K562 (cell line): ENCODE data around the gene DKC1. TPM values are rescaled to one million over a fixed set of nuclear protein-coding genes. Genes with fewer than 3 reads are reported as not detected.

Experiments
- ELF1 ChIP-seq: fragments of 200-800 bp; sonication (Bioruptor generic); IDR thresholded peaks from 2 replicates; pipeline ENCODE4 v1.6.1; 2016; ENCODE audit warnings: missing genetic modification characterization, missing compliant biosample characterization
- ETV1 ChIP-seq: fragments of 450-650 bp; conservative IDR thresholded peaks from 2 replicates; pipeline ENCODE4 v1.6.1; 2016; ENCODE audit warnings: missing genetic modification characterization, control low read depth, low read depth, missing compliant biosample characterization
- GABPB2 ChIP-seq: fragments of 250-450 bp; sonication (Bioruptor Pico); conservative IDR thresholded peaks from 2 replicates; pipeline ENCODE4 v1.5.1; 2021; ENCODE audit warnings: mild to moderate bottlenecking
- NRF1 ChIP-seq, 2 experiments: fragments of 450-650 bp; IDR thresholded peaks in 1 of 2; conservative IDR thresholded peaks in 1 of 2; 2 replicates each; pipeline ENCODE4 v1.6.1; 2014; ENCODE audit warnings: mild to moderate bottlenecking in 2 of 2
- RBM34 ChIP-seq: fragments of 200-400 bp; formaldehyde crosslinking; IDR thresholded peaks from 2 replicates; pipeline ENCODE4 v1.6.1; 2018; ENCODE audit warnings: low read length, borderline replicate concordance; ENCODE audit not compliant: insufficient read depth
- RHOXF2B ChIP-seq: fragments of 250-450 bp; sonication (Bioruptor Pico); conservative IDR thresholded peaks from 2 replicates; pipeline ENCODE4 v1.5.1; 2021
- SPI1 ChIP-seq: IDR thresholded peaks from 2 replicates; pipeline ENCODE4 v1.6.1; 2011; ENCODE audit warnings: low read depth, low read length, control low read depth, borderline replicate concordance
- ZNF224 ChIP-seq: sonication (generic); formaldehyde crosslinking; IDR thresholded peaks from 2 replicates; pipeline ENCODE4 v1.8.0; 2022; ENCODE audit warnings: mild to moderate bottlenecking, missing genetic modification reagents
- ZNF354B ChIP-seq: fragments of 250-450 bp; sonication (Bioruptor Pico); IDR thresholded peaks from 2 replicates; pipeline ENCODE4 v1.4.0; 2020
- ZNF589 ChIP-seq: fragments of 200-800 bp; sonication (Bioruptor generic); IDR thresholded peaks from 2 replicates; pipeline ENCODE4 v1.6.1; 2016; ENCODE audit warnings: low read depth, missing genetic modification characterization, missing compliant biosample characterization
- polyA plus RNA-seq, 8 experiments: library from polyadenylated mRNA; depleted of rRNA in 4 of 8; stranded (reverse) in 5 of 8; unstranded in 3 of 8; fragments of >200 nt; fragmentation: Nextera tagmentation in 2 of 8; fragmentation: Illumina TruSeq in 1 of 8; extraction: Ambion mirVana in 2 of 8; extraction: Trizol in 1 of 8; gene quantifications; 2 replicates each; pipeline versions ENCODE4 v1.2.1 to v1.2.3, GENCODE V29; 2011 to 2014; ENCODE audit warnings: inconsistent platforms in 1 of 8, missing spikeins in 1 of 8
- total RNA-seq, 7 experiments: library from RNA; depleted of rRNA in 6 of 7; stranded (reverse); fragments of >200 nt in 6 of 7; fragmentation: Illumina TruSeq in 2 of 7; extraction: Trizol in 2 of 7; gene quantifications; 2 replicates each; pipeline versions ENCODE4 v1.2.1 to v1.2.3, GENCODE V29; 2011 to 2021; ENCODE audit warnings: low replicate concordance in 1 of 7
- TF ChIP-seq, protein P1 (sequence below): fragments of 250-450 bp; sonication (Bioruptor Pico); IDR thresholded peaks from 2 replicates; pipeline ENCODE4 v1.5.1; 2021; ENCODE audit warnings: mild to moderate bottlenecking
- TF ChIP-seq, protein P2 (sequence below): fragments of 250-450 bp; sonication (Bioruptor Pico); IDR thresholded peaks from 2 replicates; pipeline ENCODE4 v1.8.0; 2022; ENCODE audit warnings: moderate library complexity, mild to moderate bottlenecking, inconsistent platforms
- TF ChIP-seq, protein P3 (sequence below): fragments of 250-450 bp; sonication (Bioruptor Pico); IDR thresholded peaks from 2 replicates; pipeline ENCODE4 v1.8.0; 2021; ENCODE audit warnings: borderline replicate concordance, mild to moderate bottlenecking, moderate library complexity; ENCODE audit not compliant: poor library complexity, severe bottlenecking
- TF ChIP-seq, protein P4 (sequence below): fragments of 200-400 bp; formaldehyde crosslinking; IDR thresholded peaks from 2 replicates; pipeline ENCODE4 v1.6.1; 2017; ENCODE audit warnings: mild to moderate bottlenecking, low read depth, low read length, moderate library complexity

Gene DKC1
- total and polyA plus RNA-seq, 9 of the 15 experiments (the other 6 are each of a cell fraction or from before 2014, with no cell fraction given), result 205 to 313 (median 219) TPM

DNA sequence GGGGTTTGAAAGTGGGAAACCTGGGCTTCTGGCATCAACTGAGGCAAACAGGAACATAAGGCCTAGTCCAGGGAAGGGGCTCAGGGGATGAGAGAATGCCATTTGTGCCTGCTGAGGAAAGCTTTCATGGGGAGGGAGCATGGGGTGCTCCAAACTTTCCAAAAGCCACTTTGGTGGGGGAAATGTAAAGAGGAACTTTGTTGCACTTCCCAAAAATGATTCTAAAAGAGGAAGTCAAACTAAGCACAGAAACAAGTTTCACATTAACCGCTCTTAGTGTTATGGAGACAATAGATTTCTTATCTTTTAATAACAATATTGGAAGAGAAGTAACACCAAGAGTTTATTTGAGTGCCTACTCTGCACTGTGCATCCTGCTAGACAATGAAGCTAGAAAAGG is 44.0 kb upstream of the DKC1 start (continued):
- 0 out of 2 replicates have a peak, but pooled peaks have one; percentile 36 for TF ChIP-seq ZNF589 (CRISPR knock-in tag)
- TF ChIP-seq ELF1, result no peak
- no peak for TF ChIP-seq ETV1
- TF ChIP-seq, protein P1, sequence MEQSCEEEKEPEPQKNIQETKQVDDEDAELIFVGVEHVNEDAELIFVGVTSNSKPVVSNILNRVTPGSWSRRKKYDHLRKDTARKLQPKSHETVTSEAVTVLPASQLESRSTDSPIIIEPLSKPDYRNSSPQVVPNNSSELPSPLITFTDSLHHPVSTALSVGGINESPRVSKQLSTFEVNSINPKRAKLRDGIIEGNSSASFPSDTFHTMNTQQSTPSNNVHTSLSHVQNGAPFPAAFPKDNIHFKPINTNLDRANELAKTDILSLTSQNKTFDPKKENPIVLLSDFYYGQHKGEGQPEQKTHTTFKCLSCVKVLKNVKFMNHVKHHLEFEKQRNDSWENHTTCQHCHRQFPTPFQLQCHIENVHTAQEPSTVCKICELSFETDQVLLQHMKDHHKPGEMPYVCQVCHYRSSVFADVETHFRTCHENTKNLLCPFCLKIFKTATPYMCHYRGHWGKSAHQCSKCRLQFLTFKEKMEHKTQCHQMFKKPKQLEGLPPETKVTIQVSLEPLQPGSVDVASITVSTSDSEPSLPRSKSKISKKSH (CRISPR knock-in tag), result no peak
- TF ChIP-seq, protein P2, sequence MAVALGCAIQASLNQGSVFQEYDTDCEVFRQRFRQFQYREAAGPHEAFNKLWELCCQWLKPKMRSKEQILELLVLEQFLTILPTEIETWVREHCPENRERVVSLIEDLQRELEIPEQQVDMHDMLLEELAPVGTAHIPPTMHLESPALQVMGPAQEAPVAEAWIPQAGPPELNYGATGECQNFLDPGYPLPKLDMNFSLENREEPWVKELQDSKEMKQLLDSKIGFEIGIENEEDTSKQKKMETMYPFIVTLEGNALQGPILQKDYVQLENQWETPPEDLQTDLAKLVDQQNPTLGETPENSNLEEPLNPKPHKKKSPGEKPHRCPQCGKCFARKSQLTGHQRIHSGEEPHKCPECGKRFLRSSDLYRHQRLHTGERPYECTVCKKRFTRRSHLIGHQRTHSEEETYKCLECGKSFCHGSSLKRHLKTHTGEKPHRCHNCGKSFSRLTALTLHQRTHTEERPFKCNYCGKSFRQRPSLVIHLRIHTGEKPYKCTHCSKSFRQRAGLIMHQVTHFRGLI (CRISPR knock-in tag), result no peak
- no peak for TF ChIP-seq RBM34
- TF ChIP-seq, protein P3, sequence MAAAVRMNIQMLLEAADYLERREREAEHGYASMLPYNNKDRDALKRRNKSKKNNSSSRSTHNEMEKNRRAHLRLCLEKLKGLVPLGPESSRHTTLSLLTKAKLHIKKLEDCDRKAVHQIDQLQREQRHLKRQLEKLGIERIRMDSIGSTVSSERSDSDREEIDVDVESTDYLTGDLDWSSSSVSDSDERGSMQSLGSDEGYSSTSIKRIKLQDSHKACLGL (CRISPR knock-in tag), result no peak
- TF ChIP-seq GABPB2 (CRISPR knock-in tag), result no peak
- no peak for TF ChIP-seq RHOXF2B
- TF ChIP-seq, protein P4, sequence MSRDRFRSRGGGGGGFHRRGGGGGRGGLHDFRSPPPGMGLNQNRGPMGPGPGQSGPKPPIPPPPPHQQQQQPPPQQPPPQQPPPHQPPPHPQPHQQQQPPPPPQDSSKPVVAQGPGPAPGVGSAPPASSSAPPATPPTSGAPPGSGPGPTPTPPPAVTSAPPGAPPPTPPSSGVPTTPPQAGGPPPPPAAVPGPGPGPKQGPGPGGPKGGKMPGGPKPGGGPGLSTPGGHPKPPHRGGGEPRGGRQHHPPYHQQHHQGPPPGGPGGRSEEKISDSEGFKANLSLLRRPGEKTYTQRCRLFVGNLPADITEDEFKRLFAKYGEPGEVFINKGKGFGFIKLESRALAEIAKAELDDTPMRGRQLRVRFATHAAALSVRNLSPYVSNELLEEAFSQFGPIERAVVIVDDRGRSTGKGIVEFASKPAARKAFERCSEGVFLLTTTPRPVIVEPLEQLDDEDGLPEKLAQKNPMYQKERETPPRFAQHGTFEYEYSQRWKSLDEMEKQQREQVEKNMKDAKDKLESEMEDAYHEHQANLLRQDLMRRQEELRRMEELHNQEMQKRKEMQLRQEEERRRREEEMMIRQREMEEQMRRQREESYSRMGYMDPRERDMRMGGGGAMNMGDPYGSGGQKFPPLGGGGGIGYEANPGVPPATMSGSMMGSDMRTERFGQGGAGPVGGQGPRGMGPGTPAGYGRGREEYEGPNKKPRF, result no peak
- TF ChIP-seq ZNF354B (CRISPR knock-in tag), result no peak
- TF ChIP-seq SPI1, result peak; percentile 98
- TF ChIP-seq NRF1 (conservative IDR thresholded peaks at IDR 0.05 in 1 of 2, IDR thresholded peaks at IDR 0.05 in 1 of 2), result no peak
- no peak for TF ChIP-seq ZNF224 (CRISPR knock-in tag)
- TF ChIP-seq, all 486 proteins: peak for 6
